ENCODE results near the gene LAGE3.

GRCh38 chrX:154437971-154438893 lies 40.8 kb downstream of the LAGE3 start:
- TF ChIP-seq CTCF (optimal IDR thresholded peaks at IDR 0.05 in 1 of 3, IDR thresholded peaks at IDR 0.05 in 1 of 3, conservative IDR thresholded peaks at IDR 0.05 in 1 of 3; ENCODE audit: extremely low read depth in 1 of 3, insufficient read depth in 2 of 3, low read length in 3 of 3) (no peak), EZH2 (IDR thresholded peaks at IDR 0.05; ENCODE audit: low read length) (no peak)
